Measurements from ENCODE around the gene MAPRE3.

DNA sequence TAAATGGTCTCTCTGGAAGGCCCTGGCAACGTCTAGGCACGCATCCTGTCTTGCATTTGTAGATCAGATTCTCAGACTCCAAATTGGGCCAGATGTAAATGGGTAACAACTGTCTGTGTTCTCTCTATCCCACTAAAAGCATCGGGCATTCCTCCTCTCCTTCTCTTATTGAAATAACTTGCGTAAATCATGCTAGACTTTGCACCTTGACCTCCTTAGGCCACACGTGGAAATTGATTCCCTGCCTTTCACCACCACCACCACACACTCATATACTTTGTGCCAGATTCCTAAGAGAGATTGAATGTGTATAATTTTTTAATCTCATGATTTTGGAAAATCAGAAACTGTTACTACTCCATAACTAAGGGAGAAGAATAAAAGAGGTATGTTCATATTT is 21.3 kb downstream of the MAPRE3 start:
- TF ChIP-seq, protein P1, sequence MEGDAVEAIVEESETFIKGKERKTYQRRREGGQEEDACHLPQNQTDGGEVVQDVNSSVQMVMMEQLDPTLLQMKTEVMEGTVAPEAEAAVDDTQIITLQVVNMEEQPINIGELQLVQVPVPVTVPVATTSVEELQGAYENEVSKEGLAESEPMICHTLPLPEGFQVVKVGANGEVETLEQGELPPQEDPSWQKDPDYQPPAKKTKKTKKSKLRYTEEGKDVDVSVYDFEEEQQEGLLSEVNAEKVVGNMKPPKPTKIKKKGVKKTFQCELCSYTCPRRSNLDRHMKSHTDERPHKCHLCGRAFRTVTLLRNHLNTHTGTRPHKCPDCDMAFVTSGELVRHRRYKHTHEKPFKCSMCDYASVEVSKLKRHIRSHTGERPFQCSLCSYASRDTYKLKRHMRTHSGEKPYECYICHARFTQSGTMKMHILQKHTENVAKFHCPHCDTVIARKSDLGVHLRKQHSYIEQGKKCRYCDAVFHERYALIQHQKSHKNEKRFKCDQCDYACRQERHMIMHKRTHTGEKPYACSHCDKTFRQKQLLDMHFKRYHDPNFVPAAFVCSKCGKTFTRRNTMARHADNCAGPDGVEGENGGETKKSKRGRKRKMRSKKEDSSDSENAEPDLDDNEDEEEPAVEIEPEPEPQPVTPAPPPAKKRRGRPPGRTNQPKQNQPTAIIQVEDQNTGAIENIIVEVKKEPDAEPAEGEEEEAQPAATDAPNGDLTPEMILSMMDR (IDR thresholded peaks at IDR 0.05): no peak
- TF ChIP-seq POLR2A (IDR thresholded peaks at IDR 0.05): no peak

Measured in Peyer's patch (tissue), 4 donors.